Lung microvascular endothelial cell (primary cell): ENCODE data around the gene GAL3ST3. TPM values are rescaled to one million over a fixed set of nuclear protein-coding genes. Genes with fewer than 3 reads are reported as not detected.
"Not testable (repeated sequence)": the region's sequence is repeated elsewhere in the genome, so short reads cannot be mapped to it uniquely, and the experiment has no call there.

ENCODE experiments used
- DNase-seq, 2 donors: peaks; one replicate each; pipeline versions ENCODE4 v3.0.0 to v3.0.0-alpha.2; 2010; ENCODE audit warnings: low read depth in 2 of 2
- total RNA-seq: library from RNA; depleted of rRNA; stranded (reverse); fragments of >200 nt; gene quantifications from 2 replicates; pipeline ENCODE4 v1.2.1, GENCODE V29; 2014

Gene GAL3ST3
- total RNA-seq, 1 donor from 2014 or later: 0.20 TPM

GRCh38 chr11:66013762-66014100 lies 35.2 kb downstream of the GAL3ST3 start:
- DNase-seq: no peak

- peak in 1 of 2 donors; percentile 41 for DNase-seq
Measured at GRCh38 chr11:66012946-66013761, 35.8 kb downstream of the GAL3ST3 start.

GRCh38 chr11:66012371-66012945 lies 36.5 kb downstream of the GAL3ST3 start:
- no peak for DNase-seq

- DNase-seq: no peak
Measured at GRCh38 chr11:66011785-66012303, 37.1 kb downstream of the GAL3ST3 start, which contains the start of gene CST6. TSS of gene CST6 (plus strand) at chr11:66012008. CDS start at chr11:66012045, 37 bp downstream.

GRCh38 chr11:66011239-66011784 lies 37.6 kb downstream of the GAL3ST3 start:
- peak in 1 of 2 donors; percentile 37 for DNase-seq

- DNase-seq: not testable (repeated sequence)
Measured at GRCh38 chr11:66010036-66010435, 38.9 kb downstream of the GAL3ST3 start.

- DNase-seq: no peak
Measured at GRCh38 chr11:66008468-66009101, 40.4 kb downstream of the GAL3ST3 start.

GRCh38 chr11:66008095-66008467 lies 40.9 kb downstream of the GAL3ST3 start:
- DNase-seq: no peak

GRCh38 chr11:66007201-66007634 lies 41.7 kb downstream of the GAL3ST3 start:
- DNase-seq: no peak

GRCh38 chr11:66006891-66007176 lies 42.1 kb downstream of the GAL3ST3 start:
- DNase-seq: no peak

GRCh38 chr11:66006134-66006890 lies 42.6 kb downstream of the GAL3ST3 start:
- DNase-seq: no peak

- DNase-seq: no peak
Measured at GRCh38 chr11:66004186-66004585, 44.8 kb downstream of the GAL3ST3 start.

- no peak for DNase-seq
Measured at GRCh38 chr11:66003291-66003690, 45.7 kb downstream of the GAL3ST3 start.

GRCh38 chr11:66002648-66003225 lies 46.2 kb downstream of the GAL3ST3 start:
- DNase-seq: peak in 1 of 2 donors; percentile 65

- DNase-seq: peak; percentile 94 to 99
Measured at GRCh38 chr11:66001942-66002647, 46.9 kb downstream of the GAL3ST3 start, which contains the start of the genes BANF1 and EIF1AD. TSS of gene BANF1 (plus strand) at chr11:66002503. CDS start at chr11:66003251, 748 bp downstream. TSS of gene EIF1AD (minus strand) at chr11:66002157. CDS start at chr11:66000389, 1,768 bp downstream.

GRCh38 chr11:65997286-65997685 lies 51.7 kb downstream of the GAL3ST3 start:
- DNase-seq: no peak

GRCh38 chr11:65992056-65992455 lies 56.9 kb downstream of the GAL3ST3 start:
- no peak for DNase-seq
